ENCODE measurements around the gene OTOP1. TPM values are rescaled to one million over a fixed set of nuclear protein-coding genes. Genes with fewer than 3 reads are reported as not detected.
"Not testable (repeated sequence)": the region's sequence is repeated elsewhere in the genome, so short reads cannot be mapped to it uniquely, and the experiment has no call there.

Gene OTOP1
- total and polyA plus RNA-seq, 2 experiments from 2014 or later: not detected

- Mint-ChIP-seq H3K4me3 (no peak overlapping the region; the same call in 2 of the 3 replicates), H3K27ac (peak overlapping the region; percentile 46; the same call in 1 of the 2 replicates), H3K27me3 (ENCODE audit: insufficient read depth, low read depth, poor library complexity) (peaks cover 4% of the 10 kb centered on the region), H3K36me3 (ENCODE audit: low read depth) (no peaks in the 10 kb centered on the region), H3K4me1 (peaks cover 11% of the 10 kb centered on the region; the same call in 2 of the 3 replicates), H3K9me3 (no peaks in the 10 kb centered on the region)
- H3K4me1 ChIP-seq (ENCODE audit: insufficient read depth): no peaks in the 10 kb centered on the region; the same call in 1 of the 2 replicates
- H3K9me2 ChIP-seq (ENCODE audit: insufficient read depth): no peaks in the 10 kb centered on the region
- no peaks in the 10 kb centered on the region; the same call in 1 of the 2 replicates for H4K20me1 ChIP-seq (replicated peaks; ENCODE audit: insufficient read depth)
- DNase-seq (ENCODE audit: low spot score) (peak; percentile 63), ATAC-seq (no peak)
- no peaks in the 10 kb centered on the region for H3F3A ChIP-seq (replicated peaks; ENCODE audit: low read depth)
- TF ChIP-seq CREB1 (CRISPR knock-in tag; IDR thresholded peaks at IDR 0.05; ENCODE audit: low read depth) (no peak), ZNF114 (CRISPR knock-in tag; IDR thresholded peaks at IDR 0.05) (no peak), STAT1 (IDR thresholded peaks at IDR 0.05; ENCODE audit: unreplicated experiment) (no peak)
- H3K79me2 ChIP-seq (replicated peaks; ENCODE audit: insufficient read depth): no peaks in the 10 kb centered on the region
- H3K27me3 ChIP-seq (ENCODE audit: insufficient read depth): no peaks in the 10 kb centered on the region
- no peak overlapping the region for H2AFZ ChIP-seq
- H3K4me3 ChIP-seq: no peak overlapping the region
- peak overlapping the region; percentile 37; the same call in 1 of the 2 replicates for H3K4me2 ChIP-seq
- H3K36me3 ChIP-seq (ENCODE audit: insufficient read depth): no peaks in the 10 kb centered on the region
- H3K27ac ChIP-seq (ENCODE audit: low read depth): no peak overlapping the region
Measured at GRCh38 chr4:4216648-4217047, 10.1 kb downstream of the OTOP1 start.

DNA sequence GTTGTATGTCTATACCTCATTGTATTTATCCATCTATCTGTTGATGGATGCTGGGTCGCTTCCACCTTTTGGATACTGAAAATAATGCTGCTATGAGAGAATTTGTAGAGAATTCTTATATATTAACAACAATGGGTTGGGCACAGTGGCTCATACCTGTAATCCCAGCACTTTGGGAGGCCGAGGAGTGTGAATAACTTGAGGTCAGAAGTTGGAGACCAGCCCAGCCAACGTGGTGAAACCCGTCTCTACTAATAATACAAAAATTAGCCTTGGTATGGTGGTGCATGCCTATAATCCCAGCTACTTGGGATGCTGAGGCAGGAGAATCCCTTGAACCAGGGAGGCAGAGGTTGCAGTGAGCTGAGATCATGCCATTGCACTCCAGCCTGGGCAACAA lies 13.1 kb downstream of the OTOP1 start:
- DNase-seq (ENCODE audit: low spot score); H3K36me3 Mint-ChIP-seq (ENCODE audit: low read depth); H3F3A ChIP-seq (replicated peaks; ENCODE audit: low read depth); H3K4me3 Mint-ChIP-seq; H3K4me1 ChIP-seq (ENCODE audit: insufficient read depth); H4K20me1 ChIP-seq (replicated peaks; ENCODE audit: insufficient read depth); H3K9me3 Mint-ChIP-seq; H3K79me2 ChIP-seq (replicated peaks; ENCODE audit: insufficient read depth); H3K9me2 ChIP-seq (ENCODE audit: insufficient read depth); H3K27me3 ChIP-seq (ENCODE audit: insufficient read depth); H3K27me3 Mint-ChIP-seq (ENCODE audit: insufficient read depth, low read depth, poor library complexity); H3K27ac Mint-ChIP-seq; H3K36me3 ChIP-seq (ENCODE audit: insufficient read depth); H2AFZ ChIP-seq; ATAC-seq; H3K4me3 ChIP-seq; H3K4me2 ChIP-seq; H3K27ac ChIP-seq (ENCODE audit: low read depth): not testable (repeated sequence)
- peaks cover 11% of the 10 kb centered on the region; the same call in 2 of the 3 replicates for H3K4me1 Mint-ChIP-seq

DNA sequence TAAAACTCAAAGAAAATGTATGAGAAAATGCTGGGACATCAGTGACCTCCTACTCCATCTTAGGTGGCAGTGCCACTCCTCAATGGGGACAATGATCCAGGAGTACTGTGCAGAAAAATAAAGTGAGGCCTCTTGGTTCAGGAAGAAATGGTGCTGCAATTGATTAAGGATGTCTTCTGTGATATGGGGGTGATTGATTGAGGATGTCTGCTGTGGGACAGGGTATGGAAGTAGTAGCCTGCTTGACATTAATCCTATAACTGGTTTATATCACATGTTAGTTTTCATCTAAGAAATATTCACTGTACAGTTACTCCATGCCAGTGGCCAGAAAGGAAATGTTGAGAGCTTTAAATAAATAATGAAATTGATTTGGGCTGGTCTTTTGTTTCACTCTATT lies 20.5 kb downstream of the OTOP1 start:
- peaks cover 8% of the 10 kb centered on the region; the same call in 2 of the 3 replicates for H3K4me1 Mint-ChIP-seq
- peaks cover 8% of the 10 kb centered on the region for H3K27me3 Mint-ChIP-seq (ENCODE audit: insufficient read depth, low read depth, poor library complexity)
- H3K4me1 ChIP-seq (ENCODE audit: insufficient read depth): no peaks in the 10 kb centered on the region
- no peaks in the 10 kb centered on the region for H3K9me3 Mint-ChIP-seq
- no peak overlapping the region for H3K4me3 Mint-ChIP-seq
- no peaks in the 10 kb centered on the region for H4K20me1 ChIP-seq (replicated peaks; ENCODE audit: insufficient read depth)
- no peak overlapping the region for H3K4me2 ChIP-seq
- no peak for DNase-seq (ENCODE audit: low spot score)
- no peaks in the 10 kb centered on the region for H3K27me3 ChIP-seq (ENCODE audit: insufficient read depth)
- H3K9me2 ChIP-seq (ENCODE audit: insufficient read depth): no peaks in the 10 kb centered on the region
- H2AFZ ChIP-seq: no peak overlapping the region
- no peak overlapping the region for H3K27ac Mint-ChIP-seq
- no peaks in the 10 kb centered on the region for H3K79me2 ChIP-seq (replicated peaks; ENCODE audit: insufficient read depth)
- H3K4me3 ChIP-seq: no peak overlapping the region
- no peak for ATAC-seq
- no peak overlapping the region for H3K27ac ChIP-seq (ENCODE audit: low read depth)
- H3K36me3 ChIP-seq (ENCODE audit: insufficient read depth): no peaks in the 10 kb centered on the region
- H3F3A ChIP-seq (replicated peaks; ENCODE audit: low read depth): no peaks in the 10 kb centered on the region
- no peaks in the 10 kb centered on the region for H3K36me3 Mint-ChIP-seq (ENCODE audit: low read depth)
- TF ChIP-seq NANOG (IDR thresholded peaks at IDR 0.05; ENCODE audit: borderline replicate concordance) (no peak), EZH2 (IDR thresholded peaks at IDR 0.05; ENCODE audit: low read depth, unreplicated experiment) (no peak), CREB1 (CRISPR knock-in tag; IDR thresholded peaks at IDR 0.05; ENCODE audit: low read depth) (no peak), STAT1 (IDR thresholded peaks at IDR 0.05; ENCODE audit: unreplicated experiment) (no peak), ETS1 (IDR thresholded peaks at IDR 0.05) (no peak)
- TF ChIP-seq, protein P1, sequence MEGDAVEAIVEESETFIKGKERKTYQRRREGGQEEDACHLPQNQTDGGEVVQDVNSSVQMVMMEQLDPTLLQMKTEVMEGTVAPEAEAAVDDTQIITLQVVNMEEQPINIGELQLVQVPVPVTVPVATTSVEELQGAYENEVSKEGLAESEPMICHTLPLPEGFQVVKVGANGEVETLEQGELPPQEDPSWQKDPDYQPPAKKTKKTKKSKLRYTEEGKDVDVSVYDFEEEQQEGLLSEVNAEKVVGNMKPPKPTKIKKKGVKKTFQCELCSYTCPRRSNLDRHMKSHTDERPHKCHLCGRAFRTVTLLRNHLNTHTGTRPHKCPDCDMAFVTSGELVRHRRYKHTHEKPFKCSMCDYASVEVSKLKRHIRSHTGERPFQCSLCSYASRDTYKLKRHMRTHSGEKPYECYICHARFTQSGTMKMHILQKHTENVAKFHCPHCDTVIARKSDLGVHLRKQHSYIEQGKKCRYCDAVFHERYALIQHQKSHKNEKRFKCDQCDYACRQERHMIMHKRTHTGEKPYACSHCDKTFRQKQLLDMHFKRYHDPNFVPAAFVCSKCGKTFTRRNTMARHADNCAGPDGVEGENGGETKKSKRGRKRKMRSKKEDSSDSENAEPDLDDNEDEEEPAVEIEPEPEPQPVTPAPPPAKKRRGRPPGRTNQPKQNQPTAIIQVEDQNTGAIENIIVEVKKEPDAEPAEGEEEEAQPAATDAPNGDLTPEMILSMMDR (conservative IDR thresholded peaks at IDR 0.05; ENCODE audit: low read depth in 2 of 2): no peak
- TF ChIP-seq, protein P2, sequence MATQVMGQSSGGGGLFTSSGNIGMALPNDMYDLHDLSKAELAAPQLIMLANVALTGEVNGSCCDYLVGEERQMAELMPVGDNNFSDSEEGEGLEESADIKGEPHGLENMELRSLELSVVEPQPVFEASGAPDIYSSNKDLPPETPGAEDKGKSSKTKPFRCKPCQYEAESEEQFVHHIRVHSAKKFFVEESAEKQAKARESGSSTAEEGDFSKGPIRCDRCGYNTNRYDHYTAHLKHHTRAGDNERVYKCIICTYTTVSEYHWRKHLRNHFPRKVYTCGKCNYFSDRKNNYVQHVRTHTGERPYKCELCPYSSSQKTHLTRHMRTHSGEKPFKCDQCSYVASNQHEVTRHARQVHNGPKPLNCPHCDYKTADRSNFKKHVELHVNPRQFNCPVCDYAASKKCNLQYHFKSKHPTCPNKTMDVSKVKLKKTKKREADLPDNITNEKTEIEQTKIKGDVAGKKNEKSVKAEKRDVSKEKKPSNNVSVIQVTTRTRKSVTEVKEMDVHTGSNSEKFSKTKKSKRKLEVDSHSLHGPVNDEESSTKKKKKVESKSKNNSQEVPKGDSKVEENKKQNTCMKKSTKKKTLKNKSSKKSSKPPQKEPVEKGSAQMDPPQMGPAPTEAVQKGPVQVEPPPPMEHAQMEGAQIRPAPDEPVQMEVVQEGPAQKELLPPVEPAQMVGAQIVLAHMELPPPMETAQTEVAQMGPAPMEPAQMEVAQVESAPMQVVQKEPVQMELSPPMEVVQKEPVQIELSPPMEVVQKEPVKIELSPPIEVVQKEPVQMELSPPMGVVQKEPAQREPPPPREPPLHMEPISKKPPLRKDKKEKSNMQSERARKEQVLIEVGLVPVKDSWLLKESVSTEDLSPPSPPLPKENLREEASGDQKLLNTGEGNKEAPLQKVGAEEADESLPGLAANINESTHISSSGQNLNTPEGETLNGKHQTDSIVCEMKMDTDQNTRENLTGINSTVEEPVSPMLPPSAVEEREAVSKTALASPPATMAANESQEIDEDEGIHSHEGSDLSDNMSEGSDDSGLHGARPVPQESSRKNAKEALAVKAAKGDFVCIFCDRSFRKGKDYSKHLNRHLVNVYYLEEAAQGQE (IDR thresholded peaks at IDR 0.05; ENCODE audit: unreplicated experiment): no peak
